SK-N-SH (cell line): Measurements from ENCODE around the gene DGKI. TPM values are rescaled to one million over a fixed set of nuclear protein-coding genes. Genes with fewer than 3 reads are reported as not detected.

Experiments used
- CHD2 ChIP-seq: fragments of 150-350 bp; IDR thresholded peaks from 2 replicates; pipeline ENCODE4 v1.6.1; 2018; ENCODE audit warnings: low read length; ENCODE audit not compliant: partially characterized antibody
- FOSL2 ChIP-seq: IDR thresholded peaks from 2 replicates; pipeline ENCODE4 v1.4.0; 2012; ENCODE audit warnings: low read depth, mild to moderate bottlenecking, moderate library complexity, borderline replicate concordance
- FOXM1 ChIP-seq: IDR thresholded peaks from 2 replicates; pipeline ENCODE4 v1.4.0; 2012; ENCODE audit warnings: low read depth, mild to moderate bottlenecking
- GABPA ChIP-seq: IDR thresholded peaks from 2 replicates; pipeline ENCODE4 v1.4.0; 2012; ENCODE audit warnings: low read depth, mild to moderate bottlenecking
- GATA2 ChIP-seq: sonication (generic); formaldehyde crosslinking; IDR thresholded peaks from 2 replicates; pipeline ENCODE4 v1.5.0; 2020; ENCODE audit warnings: mild to moderate bottlenecking, missing genetic modification reagents
- IRF3 ChIP-seq: fragments of 150-350 bp; IDR thresholded peaks from 2 replicates; pipeline ENCODE4 v1.6.1; 2016; ENCODE audit warnings: mild to moderate bottlenecking, low read depth, low read length
- MAX ChIP-seq: IDR thresholded peaks from 2 replicates; pipeline ENCODE4 v1.4.0; 2012; ENCODE audit warnings: low read depth
- MEF2A ChIP-seq: IDR thresholded peaks from 2 replicates; pipeline ENCODE4 v1.4.0; 2012; ENCODE audit warnings: low read depth, borderline replicate concordance
- MXI1 ChIP-seq: IDR thresholded peaks from 2 replicates; pipeline ENCODE4 v1.6.1; 2012; ENCODE audit warnings: mild to moderate bottlenecking, low read depth, low read length, improper control_type of control experiment
- NFIC ChIP-seq: IDR thresholded peaks from 2 replicates; pipeline ENCODE4 v1.4.0; 2012; ENCODE audit warnings: borderline replicate concordance
- PBX3 ChIP-seq: IDR thresholded peaks from 2 replicates; pipeline ENCODE4; 2012
- POLR2AphosphoS5 ChIP-seq: IDR thresholded peaks from 2 replicates; pipeline ENCODE4 v1.6.1; 2012; ENCODE audit warnings: low read depth, low read length
- RAD21 ChIP-seq: IDR thresholded peaks from 2 replicates; pipeline ENCODE4 v1.6.1; 2012; ENCODE audit warnings: mild to moderate bottlenecking, low read length
- RFX5 ChIP-seq: IDR thresholded peaks from 2 replicates; pipeline ENCODE4 v1.6.1; 2012; ENCODE audit warnings: mild to moderate bottlenecking, improper control_type of control experiment, low read length
- RXRA ChIP-seq: IDR thresholded peaks from 2 replicates; pipeline ENCODE4 v1.4.0; 2012; ENCODE audit warnings: low read depth, mild to moderate bottlenecking, borderline replicate concordance
- SIN3A ChIP-seq: IDR thresholded peaks from 2 replicates; pipeline ENCODE4 v1.6.1; 2012; ENCODE audit warnings: low read depth, mild to moderate bottlenecking, low read length, moderate library complexity, borderline replicate concordance
- SMC3 ChIP-seq: IDR thresholded peaks from 2 replicates; pipeline ENCODE4 v1.6.1; 2012; ENCODE audit warnings: low read depth, low read length, improper control_type of control experiment
- TEAD4 ChIP-seq: IDR thresholded peaks from 2 replicates; pipeline ENCODE4 v1.4.0; 2012; ENCODE audit warnings: mild to moderate bottlenecking, borderline replicate concordance; ENCODE audit not compliant: insufficient read depth
- polyA plus RNA-seq, 3 experiments: library from polyadenylated mRNA; depleted of rRNA; stranded (reverse); fragments of >200 nt; gene quantifications; 2 replicates each; pipeline ENCODE4 v1.2.3, GENCODE V29; 2012
- TF ChIP-seq, protein P1 (sequence below): fragments of 150-350 bp; IDR thresholded peaks from 2 replicates; pipeline ENCODE4 v1.6.1; 2017; ENCODE audit warnings: antibody characterized with exemption, low read length, low read depth, borderline replicate concordance

The DGKI gene
- polyA plus RNA-seq, 1 of the 3 experiments (the other 2 are of a cell fraction): 1.3 TPM

DNA sequence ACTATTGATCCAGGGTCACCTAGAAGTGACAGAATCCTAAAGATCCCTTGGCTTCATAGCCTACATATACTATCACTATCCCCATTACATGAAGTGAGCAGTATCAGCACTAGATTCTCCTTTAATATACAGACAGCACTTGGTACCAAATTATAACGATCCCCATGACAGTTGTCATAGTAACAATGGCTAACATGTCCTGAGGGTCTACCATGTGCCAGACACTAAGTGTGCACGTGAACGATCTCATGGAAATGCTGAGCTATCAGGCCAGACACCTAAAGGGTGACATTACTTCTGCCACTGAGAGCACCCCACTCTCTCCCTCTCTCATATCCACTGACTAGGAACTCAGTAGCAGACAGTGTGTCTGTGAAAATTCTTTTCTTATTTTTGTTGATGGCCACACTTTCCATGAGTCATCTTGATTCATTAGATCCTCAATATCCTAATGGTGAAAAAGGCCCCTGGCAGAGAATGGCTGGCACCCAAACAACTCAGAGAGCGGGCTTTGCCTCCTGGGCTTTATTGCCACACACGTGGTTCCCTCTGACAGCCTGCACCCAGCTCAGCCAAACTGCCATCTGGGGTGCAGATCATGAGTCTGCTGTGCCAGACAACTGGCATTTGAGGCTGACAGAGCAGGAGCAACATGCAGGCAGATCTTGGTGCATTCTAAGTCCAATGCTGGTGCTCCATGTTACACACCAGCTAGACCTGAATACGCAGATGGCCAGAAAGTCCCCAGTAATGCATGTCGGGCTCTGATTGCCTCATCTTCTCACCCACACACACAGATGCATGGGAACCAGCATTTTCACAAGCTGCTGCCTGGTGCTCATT lies 176.3 kb downstream of the DGKI start (continued):
- TF ChIP-seq SMC3 (no peak), TEAD4 (no peak), IRF3 (no peak), FOSL2 (peak; percentile 72), GABPA (no peak), MEF2A (no peak), POLR2AphosphoS5 (no peak), RXRA (no peak), FOXM1 (no peak), MXI1 (peak; percentile 90), PBX3 (peak; percentile 34; the same call in 1 of the 2 replicates), CHD2 (no peak), SIN3A (peak; percentile 77; the same call in 1 of the 2 replicates), MAX (peak; percentile 93), RFX5 (no peak), RAD21 (no peak), GATA2 (CRISPR knock-in tag) (peak; percentile 22; the same call in 1 of the 2 replicates), NFIC (peak; percentile 42; the same call in 1 of the 2 replicates)
- TF ChIP-seq, protein P1, sequence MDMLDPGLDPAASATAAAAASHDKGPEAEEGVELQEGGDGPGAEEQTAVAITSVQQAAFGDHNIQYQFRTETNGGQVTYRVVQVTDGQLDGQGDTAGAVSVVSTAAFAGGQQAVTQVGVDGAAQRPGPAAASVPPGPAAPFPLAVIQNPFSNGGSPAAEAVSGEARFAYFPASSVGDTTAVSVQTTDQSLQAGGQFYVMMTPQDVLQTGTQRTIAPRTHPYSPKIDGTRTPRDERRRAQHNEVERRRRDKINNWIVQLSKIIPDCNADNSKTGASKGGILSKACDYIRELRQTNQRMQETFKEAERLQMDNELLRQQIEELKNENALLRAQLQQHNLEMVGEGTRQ: no peak
